HEK293T (cell line): ENCODE measurements around the gene NDUFS3.

Experiments used
- BHLHE40 ChIP-seq: fragments of 450-650 bp; IDR thresholded peaks from 2 replicates; pipeline ENCODE4 v1.6.1; 2016; ENCODE audit warnings: mild to moderate bottlenecking, moderate library complexity, borderline replicate concordance
- ELF4 ChIP-seq: fragments of 450-650 bp; IDR thresholded peaks from 2 replicates; pipeline ENCODE4 v1.6.1; 2017; ENCODE audit warnings: antibody characterized with exemption
- FOXA1 ChIP-seq: fragments of 450-650 bp; IDR thresholded peaks from 2 replicates; pipeline ENCODE4 v1.6.1; 2016; ENCODE audit warnings: mild to moderate bottlenecking
- FOXK2 ChIP-seq: fragments of 450-650 bp; IDR thresholded peaks from 2 replicates; pipeline ENCODE4 v1.6.1; 2016; ENCODE audit warnings: mild to moderate bottlenecking
- FOXM1 ChIP-seq: fragments of 450-650 bp; IDR thresholded peaks from 2 replicates; pipeline ENCODE4 v1.6.1; 2017; ENCODE audit warnings: mild to moderate bottlenecking, borderline replicate concordance
- LEF1 ChIP-seq: fragments of 450-650 bp; IDR thresholded peaks from 2 replicates; pipeline ENCODE4 v1.6.1; 2017; ENCODE audit warnings: mild to moderate bottlenecking, borderline replicate concordance
- NFRKB ChIP-seq: fragments of 450-650 bp; IDR thresholded peaks from 2 replicates; pipeline ENCODE4 v1.6.1; 2016; ENCODE audit warnings: mild to moderate bottlenecking, moderate library complexity
- SP1 ChIP-seq: fragments of 450-650 bp; IDR thresholded peaks from 2 replicates; pipeline ENCODE4 v1.6.1; 2017
- SUZ12 ChIP-seq: fragments of 450-650 bp; IDR thresholded peaks from 2 replicates; pipeline ENCODE4 v1.6.1; 2016; ENCODE audit warnings: mild to moderate bottlenecking
- TARDBP ChIP-seq: fragments of 450-650 bp; IDR thresholded peaks from 2 replicates; pipeline ENCODE4 v1.6.1; 2016
- ZNF384 ChIP-seq: fragments of 450-650 bp; IDR thresholded peaks from 2 replicates; pipeline ENCODE4 v1.6.1; 2016
- TF ChIP-seq, protein P1 (sequence below): fragments of 450-650 bp; IDR thresholded peaks from 2 replicates; pipeline ENCODE4 v1.6.1; 2016

DNA sequence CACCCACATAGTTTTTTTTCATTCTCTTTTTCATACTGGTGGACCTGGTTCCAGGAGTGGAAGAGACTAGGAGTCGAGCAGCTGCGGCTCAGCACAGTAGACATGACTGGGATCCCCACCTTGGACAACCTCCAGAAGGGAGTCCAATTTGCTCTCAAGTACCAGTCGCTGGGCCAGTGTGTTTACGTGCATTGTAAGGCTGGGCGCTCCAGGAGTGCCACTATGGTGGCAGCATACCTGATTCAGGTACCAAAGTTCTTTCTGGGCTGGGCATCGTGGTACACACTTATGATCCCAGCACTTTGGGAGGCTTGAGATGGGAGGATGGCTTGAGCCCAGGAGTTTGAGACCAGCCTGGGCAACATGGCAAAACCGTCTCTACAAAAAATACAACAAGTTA, 9.2 kb upstream of the NDUFS3 start:
- TF ChIP-seq, protein P1, sequence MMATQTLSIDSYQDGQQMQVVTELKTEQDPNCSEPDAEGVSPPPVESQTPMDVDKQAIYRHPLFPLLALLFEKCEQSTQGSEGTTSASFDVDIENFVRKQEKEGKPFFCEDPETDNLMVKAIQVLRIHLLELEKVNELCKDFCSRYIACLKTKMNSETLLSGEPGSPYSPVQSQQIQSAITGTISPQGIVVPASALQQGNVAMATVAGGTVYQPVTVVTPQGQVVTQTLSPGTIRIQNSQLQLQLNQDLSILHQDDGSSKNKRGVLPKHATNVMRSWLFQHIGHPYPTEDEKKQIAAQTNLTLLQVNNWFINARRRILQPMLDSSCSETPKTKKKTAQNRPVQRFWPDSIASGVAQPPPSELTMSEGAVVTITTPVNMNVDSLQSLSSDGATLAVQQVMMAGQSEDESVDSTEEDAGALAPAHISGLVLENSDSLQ: no peak
- TF ChIP-seq BHLHE40 (no peak), ZNF384 (no peak), FOXA1 (no peak), ELF4 (no peak), SUZ12 (no peak), FOXM1 (no peak), LEF1 (no peak), TARDBP (no peak), NFRKB (no peak), FOXK2 (no peak), SP1 (no peak)
